Measurements from ENCODE around the gene TBCK. TPM values are rescaled to one million over a fixed set of nuclear protein-coding genes. Genes with fewer than 3 reads are reported as not detected.

Gene TBCK
- 28.1 and 29.5 TPM in 2 replicates for total RNA-seq

DNA sequence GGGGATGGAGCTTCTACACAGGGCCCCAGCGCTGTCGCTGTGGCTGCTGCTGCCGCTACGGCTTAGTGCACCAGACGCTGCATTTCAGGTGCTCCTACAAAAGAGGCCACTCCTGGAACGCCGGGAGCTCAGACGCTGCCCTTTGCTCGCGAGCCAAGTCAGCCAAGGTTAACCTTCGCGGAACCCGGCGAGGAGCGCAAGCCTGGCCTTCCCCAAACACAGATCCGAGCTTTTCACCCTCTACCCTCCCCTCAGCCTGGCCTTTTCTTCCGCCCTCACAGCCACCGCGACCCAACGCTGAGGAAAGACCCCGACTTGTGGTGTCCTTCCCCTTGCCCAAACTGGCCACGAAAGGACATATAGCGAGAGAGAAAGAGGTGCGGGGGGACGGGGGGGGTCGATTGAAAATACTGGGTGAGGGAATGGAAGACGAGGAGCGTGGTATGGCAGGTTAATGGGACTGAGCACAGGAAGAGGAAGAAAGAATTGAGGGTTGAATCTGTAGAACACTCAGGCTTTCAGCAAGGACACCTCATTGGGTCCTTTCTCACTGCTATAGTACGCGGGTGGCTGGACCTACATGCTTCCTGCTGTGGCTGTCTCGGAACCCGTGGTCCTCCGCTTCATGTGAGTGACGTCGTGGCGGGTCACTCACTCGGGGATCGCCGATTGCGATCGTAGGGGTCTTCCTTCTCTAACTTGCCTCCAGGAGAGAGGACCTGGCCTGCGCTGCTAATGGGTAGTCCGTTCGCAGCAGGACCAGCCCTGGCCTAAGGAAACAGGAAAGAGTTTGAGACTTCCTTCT is at the start of gene TBCK, which contains the start of gene AIMP1:
TSS of gene TBCK (minus strand) at position 242 of the 805 bp plus-strand sequence. CDS start 7,249 bp downstream, outside the sequence.
TSS of gene AIMP1 (plus strand) at position 583 of the 805 bp plus-strand sequence. CDS start 8,460 bp downstream, outside the sequence.
- peak within 1 kb of the TSS; percentile 87 for H3K27ac Mint-ChIP-seq
- peak; percentile 96 for DNase-seq
- H3K27me3 Mint-ChIP-seq, result no peaks in the 10 kb centered on the region
- H3K36me3 Mint-ChIP-seq (ENCODE audit: low read depth), result peaks cover 15% of the 10 kb centered on the region
- intact Hi-C loops (cut with micrococcal nuclease), result loop anchor here (5.0 kb wide), 3 partner anchors 609 to 1406 kb away; partner anchors contain the start of genes GSTCD, INTS12, PAPSS1 and PPA2
- peaks cover 3% of the 10 kb centered on the region for H3K9me3 Mint-ChIP-seq
- H3K4me3 Mint-ChIP-seq, result no peak within 1 kb of the TSS
- peaks cover 23% of the 10 kb centered on the region for H3K4me1 Mint-ChIP-seq

DNA sequence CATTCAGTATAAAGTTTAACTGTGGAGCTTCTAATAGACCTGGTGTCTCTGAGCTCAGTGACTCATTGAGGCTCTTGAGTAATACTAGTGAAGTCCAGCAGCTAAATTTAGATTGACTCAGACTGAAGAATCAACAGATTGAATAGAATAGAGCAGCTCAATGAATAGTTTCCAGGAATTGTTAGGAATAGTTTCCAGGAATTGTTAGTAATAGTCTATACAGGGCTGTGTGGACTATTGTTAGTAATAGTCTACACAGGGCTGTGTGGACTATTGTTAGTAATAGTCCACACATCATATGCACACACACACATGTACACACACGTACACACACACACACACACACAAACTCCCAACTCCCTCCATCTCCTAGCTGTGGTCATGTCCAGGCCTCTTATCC is 49.6 kb upstream of the TBCK start:
- Mint-ChIP-seq H3K27ac (no peak overlapping the region), H3K36me3 (ENCODE audit: low read depth) (no peaks in the 10 kb centered on the region), H3K9me3 (no peaks in the 10 kb centered on the region), H3K27me3 (peaks cover 13% of the 10 kb centered on the region), H3K4me3 (no peak overlapping the region), H3K4me1 (no peaks in the 10 kb centered on the region)
- intact Hi-C loops (cut with micrococcal nuclease), result loop anchor here (5.0 kb wide), 1 partner anchor 532 kb away; no protein-coding TSS in a partner anchor
- DNase-seq, result no peak

DNA sequence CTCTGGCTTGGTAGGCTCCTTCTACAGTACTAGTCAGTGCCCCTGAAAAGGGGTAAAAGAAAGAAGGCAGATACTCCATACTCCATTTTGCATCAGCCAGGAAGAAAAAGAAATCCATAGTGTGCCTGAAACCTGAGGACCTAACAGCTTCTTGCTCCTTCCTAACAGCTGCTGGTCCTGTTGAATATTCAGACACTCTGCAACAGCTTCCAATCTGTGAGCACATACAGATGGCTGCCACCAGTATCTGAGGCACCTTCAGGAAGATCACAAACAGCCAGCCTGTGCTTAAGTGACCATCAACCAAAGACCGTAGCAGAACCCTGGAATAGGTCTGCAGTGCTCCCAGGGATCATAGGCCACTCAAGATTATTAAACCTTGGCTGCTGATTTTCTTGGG is 48.3 kb upstream of the TBCK start:
- DNase-seq, result no peak
- H3K4me1 Mint-ChIP-seq, result no peaks in the 10 kb centered on the region
- H3K9me3 Mint-ChIP-seq, result no peaks in the 10 kb centered on the region
- no peak overlapping the region for H3K27ac Mint-ChIP-seq
- peaks cover 12% of the 10 kb centered on the region for H3K27me3 Mint-ChIP-seq
- H3K36me3 Mint-ChIP-seq (ENCODE audit: low read depth), result no peaks in the 10 kb centered on the region
- no peak overlapping the region for H3K4me3 Mint-ChIP-seq
- intact Hi-C loops (cut with micrococcal nuclease), result no loop called here

GRCh38 chr4:106362086-106362825 is 46.2 kb upstream of the TBCK start:
- intact Hi-C loops (cut with micrococcal nuclease), result no loop called here
- peaks cover 9% of the 10 kb centered on the region for H3K27me3 Mint-ChIP-seq

DNA sequence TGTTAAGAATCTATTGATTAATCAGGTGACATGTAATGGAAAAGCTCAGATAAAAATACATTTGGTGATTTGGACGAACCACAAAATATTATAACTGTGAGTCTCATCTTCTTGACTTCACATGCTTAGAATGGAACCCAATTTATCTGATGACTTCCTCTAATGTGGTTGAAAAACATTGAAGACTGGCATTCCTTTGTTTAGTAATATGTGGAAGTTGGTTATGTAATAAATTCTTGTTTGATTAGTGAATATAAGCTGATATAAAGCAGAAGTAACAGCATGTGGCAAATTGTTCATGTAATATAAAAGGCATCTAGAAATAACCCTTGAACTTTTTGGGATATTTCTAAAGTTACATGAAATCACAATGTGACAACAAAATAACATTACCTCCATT is 42.9 kb upstream of the TBCK start:
- Mint-ChIP-seq H3K27me3 (peaks cover 7% of the 10 kb centered on the region), H3K9me3 (no peaks in the 10 kb centered on the region), H3K4me1 (no peaks in the 10 kb centered on the region), H3K4me3 (no peak overlapping the region), H3K36me3 (ENCODE audit: low read depth) (no peaks in the 10 kb centered on the region), H3K27ac (no peak overlapping the region)
- no peak for DNase-seq
- intact Hi-C loops (cut with micrococcal nuclease), result no loop called here

More at GRCh38 chr4:106362086-106362825, 46.2 kb upstream of the TBCK start:
- H3K27ac Mint-ChIP-seq, result no peak overlapping the region
- H3K4me1 Mint-ChIP-seq, result no peaks in the 10 kb centered on the region
- no peaks in the 10 kb centered on the region for H3K9me3 Mint-ChIP-seq
- no peak for DNase-seq
- H3K4me3 Mint-ChIP-seq, result no peak overlapping the region
- H3K36me3 Mint-ChIP-seq (ENCODE audit: low read depth), result no peaks in the 10 kb centered on the region

DNA sequence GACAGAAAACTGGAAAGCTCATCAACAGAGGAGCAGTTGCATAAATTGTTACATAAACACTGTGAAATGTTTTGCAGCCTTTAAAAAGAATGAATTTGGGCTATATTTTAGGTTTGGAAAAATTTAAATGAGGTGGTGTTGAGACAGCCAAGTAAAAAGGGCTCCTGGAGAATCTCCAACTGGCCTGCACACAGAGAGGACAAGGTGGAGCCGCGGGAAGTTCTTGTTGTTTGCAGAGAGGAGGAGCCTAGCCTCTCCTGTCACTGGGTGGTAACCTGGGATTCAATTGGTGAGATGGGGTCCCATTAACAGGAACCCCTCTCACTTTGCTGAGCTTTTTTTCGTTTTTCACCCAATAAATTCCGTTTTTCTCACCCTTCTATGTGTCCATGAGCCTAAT is 39.2 kb upstream of the TBCK start:
- Mint-ChIP-seq H3K27me3 (peaks cover 2% of the 10 kb centered on the region), H3K9me3 (no peaks in the 10 kb centered on the region), H3K4me3 (no peak overlapping the region), H3K27ac (no peak overlapping the region), H3K4me1 (no peaks in the 10 kb centered on the region), H3K36me3 (ENCODE audit: low read depth) (no peaks in the 10 kb centered on the region)
- no peak for DNase-seq
- intact Hi-C loops (cut with micrococcal nuclease), result no loop called here

- H3K27me3 Mint-ChIP-seq, result no peaks in the 10 kb centered on the region
- intact Hi-C loops (cut with micrococcal nuclease), result no loop called here
- no peaks in the 10 kb centered on the region for H3K4me1 Mint-ChIP-seq
- H3K9me3 Mint-ChIP-seq, result no peaks in the 10 kb centered on the region
- no peak overlapping the region for H3K4me3 Mint-ChIP-seq
- peaks cover 6% of the 10 kb centered on the region for H3K36me3 Mint-ChIP-seq (ENCODE audit: low read depth)
- no peak overlapping the region for H3K27ac Mint-ChIP-seq
- DNase-seq, result no peak
Measured at GRCh38 chr4:106353786-106354185, 37.8 kb upstream of the TBCK start.

DNA sequence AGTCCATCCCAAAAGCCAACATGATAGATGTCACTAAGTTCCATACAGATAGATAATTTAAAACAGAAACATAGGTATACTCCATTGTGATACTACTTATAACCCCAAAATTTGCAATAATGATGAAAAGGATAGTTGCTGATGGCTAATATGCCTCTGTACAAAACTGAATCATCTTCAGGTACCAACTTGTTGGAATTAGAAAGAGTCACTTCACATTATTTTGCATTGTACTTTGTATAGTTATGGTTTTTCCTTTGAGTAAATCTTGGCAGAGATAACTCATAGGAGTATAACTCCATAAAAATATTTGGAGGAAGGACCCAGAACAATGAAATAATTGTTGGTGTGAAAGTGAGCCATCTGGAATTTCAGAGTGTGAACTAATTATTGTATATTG is 35.0 kb upstream of the TBCK start:
- intact Hi-C loops (cut with micrococcal nuclease), result no loop called here
- Mint-ChIP-seq H3K36me3 (ENCODE audit: low read depth) (peaks cover 18% of the 10 kb centered on the region), H3K4me1 (no peaks in the 10 kb centered on the region)

DNA sequence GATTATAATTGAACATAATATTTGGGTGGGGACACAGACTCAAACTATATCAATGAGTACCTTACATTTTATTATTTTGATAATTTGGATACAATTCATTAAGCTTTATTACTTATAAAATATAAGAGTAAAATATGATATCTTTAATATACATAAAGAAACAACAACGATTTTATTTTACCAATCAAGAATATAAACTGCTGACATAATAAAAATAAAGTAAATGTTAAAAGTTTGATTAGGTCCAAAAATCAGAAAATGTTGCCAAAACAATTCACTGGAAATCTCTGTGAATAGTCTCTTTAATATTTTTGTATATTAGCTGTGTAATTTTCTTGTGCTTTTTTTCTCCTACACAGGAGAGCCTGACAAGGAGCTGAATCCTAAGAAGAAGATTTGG is 31.2 kb upstream of the TBCK start:
- H3K27ac Mint-ChIP-seq, result no peak overlapping the region
- H3K36me3 Mint-ChIP-seq (ENCODE audit: low read depth), result peaks cover 27% of the 10 kb centered on the region
- no peak for DNase-seq
- intact Hi-C loops (cut with micrococcal nuclease), result no loop called here
- no peaks in the 10 kb centered on the region for H3K4me1 Mint-ChIP-seq
- no peaks in the 10 kb centered on the region for H3K9me3 Mint-ChIP-seq
- H3K27me3 Mint-ChIP-seq, result no peaks in the 10 kb centered on the region
- no peak overlapping the region for H3K4me3 Mint-ChIP-seq

More for the DNA sequence above, 35.0 kb upstream of the TBCK start:
- no peak overlapping the region for H3K4me3 Mint-ChIP-seq
- DNase-seq, result no peak
- H3K27me3 Mint-ChIP-seq, result no peaks in the 10 kb centered on the region
- no peak overlapping the region for H3K27ac Mint-ChIP-seq
- H3K9me3 Mint-ChIP-seq, result no peaks in the 10 kb centered on the region

- H3K9me3 Mint-ChIP-seq, result no peaks in the 10 kb centered on the region
- no peak for DNase-seq
- intact Hi-C loops (cut with micrococcal nuclease), result no loop called here
- no peak overlapping the region for H3K4me3 Mint-ChIP-seq
- H3K36me3 Mint-ChIP-seq (ENCODE audit: low read depth), result peaks cover 47% of the 10 kb centered on the region
- H3K4me1 Mint-ChIP-seq, result peaks cover 12% of the 10 kb centered on the region
- no peaks in the 10 kb centered on the region for H3K27me3 Mint-ChIP-seq
- peak overlapping the region; percentile 38 for H3K27ac Mint-ChIP-seq
Measured at GRCh38 chr4:106344647-106344970, 28.6 kb upstream of the TBCK start.

DNA sequence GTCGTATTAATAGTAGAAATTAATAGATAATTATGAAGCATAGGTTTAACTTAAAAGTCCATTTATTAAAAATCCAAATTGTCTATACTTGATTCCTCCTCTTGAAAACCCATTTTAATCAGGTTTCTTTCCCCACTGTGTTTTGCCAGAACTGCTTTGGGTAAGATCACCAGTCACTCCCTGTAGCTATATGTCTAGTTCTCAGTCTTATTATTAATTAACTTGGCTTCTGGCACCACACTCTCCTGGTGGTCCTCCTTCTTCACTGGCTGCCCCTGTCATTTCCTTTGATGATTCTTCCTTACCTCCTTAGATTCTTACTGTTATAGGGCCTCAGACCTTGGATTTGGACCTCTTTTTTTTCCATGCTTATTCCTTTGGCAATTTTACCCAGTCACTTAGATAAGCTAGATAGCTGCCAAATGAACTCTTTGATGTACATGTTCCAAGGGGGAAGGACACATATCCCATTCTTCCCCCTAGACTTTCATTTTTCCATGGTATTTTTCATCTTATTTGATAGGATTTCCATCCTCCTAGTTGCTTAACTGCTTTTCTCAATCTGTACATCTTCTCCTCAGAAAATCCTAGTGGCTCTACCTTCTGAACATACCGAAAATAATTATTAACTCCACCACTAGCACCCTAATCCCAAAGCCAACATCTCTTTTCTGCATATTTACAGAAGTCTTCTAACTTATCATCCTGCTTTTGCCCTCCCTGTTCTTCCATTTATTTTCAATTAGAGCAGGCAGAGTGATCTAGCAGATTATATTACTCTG is 28.0 kb upstream of the TBCK start:
- intact Hi-C loops (cut with micrococcal nuclease), result no loop called here
- Mint-ChIP-seq H3K4me3 (no peak overlapping the region), H3K27me3 (no peaks in the 10 kb centered on the region), H3K9me3 (no peaks in the 10 kb centered on the region), H3K4me1 (peaks cover 14% of the 10 kb centered on the region), H3K27ac (no peak overlapping the region), H3K36me3 (ENCODE audit: low read depth) (peaks cover 48% of the 10 kb centered on the region)
- DNase-seq, result no peak

GRCh38 chr4:106340774-106341173 is 24.8 kb upstream of the TBCK start:
- Mint-ChIP-seq H3K4me1 (peaks cover 14% of the 10 kb centered on the region), H3K36me3 (ENCODE audit: low read depth) (peaks cover 64% of the 10 kb centered on the region), H3K9me3 (peaks cover 14% of the 10 kb centered on the region), H3K27me3 (no peaks in the 10 kb centered on the region), H3K4me3 (no peak overlapping the region), H3K27ac (no peak overlapping the region)
- intact Hi-C loops (cut with micrococcal nuclease), result no loop called here
- DNase-seq, result no peak

DNA sequence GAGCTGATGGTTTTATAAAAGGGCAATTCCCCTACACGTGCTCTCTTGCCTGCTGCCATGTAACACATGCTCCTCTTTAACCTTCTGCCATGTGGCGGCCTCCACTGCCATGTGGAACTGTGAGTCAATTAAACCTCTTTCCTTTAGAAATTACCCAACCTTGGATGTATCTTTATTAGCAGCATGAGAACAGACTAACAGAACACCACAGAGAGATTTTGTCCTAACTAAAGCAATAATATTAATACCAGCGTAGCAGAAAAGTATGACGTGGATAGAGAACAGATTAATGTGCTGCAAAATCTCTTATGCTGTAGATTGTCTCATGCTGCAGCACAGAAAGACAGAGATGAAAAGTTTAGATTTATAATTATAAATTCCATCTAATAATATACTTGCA is 23.4 kb upstream of the TBCK start:
- Mint-ChIP-seq H3K4me1 (peaks cover 14% of the 10 kb centered on the region), H3K27ac (no peak overlapping the region), H3K36me3 (ENCODE audit: low read depth) (peaks cover 73% of the 10 kb centered on the region), H3K9me3 (peaks cover 14% of the 10 kb centered on the region), H3K27me3 (no peaks in the 10 kb centered on the region), H3K4me3 (no peak overlapping the region)
- DNase-seq, result no peak
- intact Hi-C loops (cut with micrococcal nuclease), result no loop called here

GRCh38 chr4:106338671-106339070 is 22.7 kb upstream of the TBCK start:
- Mint-ChIP-seq H3K27me3 (no peaks in the 10 kb centered on the region), H3K9me3 (peaks cover 14% of the 10 kb centered on the region), H3K4me3 (no peak overlapping the region), H3K4me1 (peaks cover 14% of the 10 kb centered on the region), H3K27ac (no peak overlapping the region), H3K36me3 (ENCODE audit: low read depth) (peaks cover 73% of the 10 kb centered on the region)
- intact Hi-C loops (cut with micrococcal nuclease), result no loop called here
- DNase-seq, result no peak

Data from activated CD4-positive, alpha-beta T cell treated with anti-CD3 and anti-CD28 coated beads, Interleukin-2, amount 10 ng/mL, durations not matched to agents 24 days and 14 days (primary cell).